Measurements from ENCODE around the gene EFEMP2. TPM values are rescaled to one million over a fixed set of nuclear protein-coding genes. Genes with fewer than 3 reads are reported as not detected.
A peak's percentile ranks its signal among the peaks of the same experiment; 100 is the strongest.

EFEMP2 gene
- total RNA-seq, 1 experiment from 2014 or later = 3.4 TPM

GRCh38 chr11:65896034-65896999 lies 23.7 kb upstream of the EFEMP2 start:
- Mint-ChIP-seq H3K9me3 (ENCODE audit: low read depth, unreplicated experiment) (no peaks in the 10 kb centered on the region), H3K27me3 (ENCODE audit: unreplicated experiment) (no peaks in the 10 kb centered on the region), H3K4me1 (ENCODE audit: low read depth, unreplicated experiment) (peaks cover 44% of the 10 kb centered on the region), H3K4me3 (ENCODE audit: low read depth, unreplicated experiment) (peak overlapping the region; percentile 84), H3K36me3 (ENCODE audit: insufficient read depth, unreplicated experiment) (peaks cover 93% of the 10 kb centered on the region), H3K27ac (ENCODE audit: unreplicated experiment) (peak overlapping the region; percentile 97)
- intact Hi-C loops (cut with micrococcal nuclease; ENCODE audit: unreplicated experiment) = no loop called here
- no peak for DNase-seq
- BruUV-seq (replicated peaks) = no TSS peak
- CTCF ChIA-PET = interaction anchor here (1.6 kb wide), 1 partner anchor 8 kb away, joined by 5 read pairs; the partner anchor contains the start of gene FIBP
- no peak for TF ChIP-seq CTCF (IDR thresholded peaks at IDR 0.05; ENCODE audit: unreplicated experiment)

- peak overlapping the region; percentile 97 for H3K27ac Mint-ChIP-seq (ENCODE audit: unreplicated experiment)
- H3K27me3 Mint-ChIP-seq (ENCODE audit: unreplicated experiment) = no peaks in the 10 kb centered on the region
- CTCF ChIA-PET = interaction anchor here (0.6 kb wide), 1 partner anchor 566 kb away, joined by 4 read pairs; no protein-coding TSS in a partner anchor
- BruUV-seq (replicated peaks) = no TSS peak
- peak overlapping the region; percentile 84 for H3K4me3 Mint-ChIP-seq (ENCODE audit: low read depth, unreplicated experiment)
- peaks cover 98% of the 10 kb centered on the region for H3K36me3 Mint-ChIP-seq (ENCODE audit: insufficient read depth, unreplicated experiment)
- no peak for TF ChIP-seq CTCF (IDR thresholded peaks at IDR 0.05; ENCODE audit: unreplicated experiment)
- H3K4me1 Mint-ChIP-seq (ENCODE audit: low read depth, unreplicated experiment) = peaks cover 41% of the 10 kb centered on the region
- H3K9me3 Mint-ChIP-seq (ENCODE audit: low read depth, unreplicated experiment) = no peaks in the 10 kb centered on the region
- intact Hi-C loops (cut with micrococcal nuclease; ENCODE audit: unreplicated experiment) = no loop called here
- DNase-seq = no peak
Observed at GRCh38 chr11:65895482-65895981, 22.9 kb upstream of the EFEMP2 start.

- CTCF ChIA-PET = no interaction called here
- peak overlapping the region; percentile 28 for H3K27ac Mint-ChIP-seq (ENCODE audit: unreplicated experiment)
Observed at GRCh38 chr11:65894034-65894591, 21.5 kb upstream of the EFEMP2 start.

More at GRCh38 chr11:65894034-65894591, 21.5 kb upstream of the EFEMP2 start:
- no TSS peak for BruUV-seq (replicated peaks)
- peaks cover 98% of the 10 kb centered on the region for H3K36me3 Mint-ChIP-seq (ENCODE audit: insufficient read depth, unreplicated experiment)
- H3K4me1 Mint-ChIP-seq (ENCODE audit: low read depth, unreplicated experiment) = peaks cover 54% of the 10 kb centered on the region
- no peaks in the 10 kb centered on the region for H3K9me3 Mint-ChIP-seq (ENCODE audit: low read depth, unreplicated experiment)
- intact Hi-C loops (cut with micrococcal nuclease; ENCODE audit: unreplicated experiment) = no loop called here
- no peak overlapping the region for H3K4me3 Mint-ChIP-seq (ENCODE audit: low read depth, unreplicated experiment)
- DNase-seq = no peak
- TF ChIP-seq CTCF (IDR thresholded peaks at IDR 0.05; ENCODE audit: unreplicated experiment) = no peak
- no peaks in the 10 kb centered on the region for H3K27me3 Mint-ChIP-seq (ENCODE audit: unreplicated experiment)
